Astrocyte of the spinal cord (primary cell): ENCODE measurements around the gene PEPD.

Source experiments
- DNase-seq: peaks from one replicate; pipeline ENCODE4 v3.0.0; 2011; ENCODE audit warnings: low read depth, low spot score
- H3K4me3 ChIP-seq: 2 replicates; pipeline ENCODE4 v1.5.1; 2011; ENCODE audit warnings: low read depth, mild to moderate bottlenecking, low read length, moderate library complexity
- CTCF ChIP-seq: IDR thresholded peaks from 2 replicates; pipeline ENCODE4 v1.5.1; 2012; ENCODE audit warnings: low read depth, mild to moderate bottlenecking, low read length, inconsistent platforms
- in situ Hi-C: cut with HindIII; loops from 2 replicates; pipeline ENCODE4 v1.10.0; 2017; ENCODE audit warnings: low sequenced_read_pairs

PEPD gene

GRCh38 chr19:33349319-33350289, 172.0 kb downstream of the PEPD start:
- TF ChIP-seq CTCF: no peak
- no peak overlapping the region for H3K4me3 ChIP-seq
- no peak for DNase-seq
- in situ Hi-C loops: no loop called here

GRCh38 chr19:33348301-33349010, 173.1 kb downstream of the PEPD start:
- no peak for DNase-seq
- no peak overlapping the region for H3K4me3 ChIP-seq
- TF ChIP-seq CTCF: no peak
- in situ Hi-C loops: no loop called here

GRCh38 chr19:33347300-33347699, 174.3 kb downstream of the PEPD start:
- H3K4me3 ChIP-seq: no peak overlapping the region
- no peak for TF ChIP-seq CTCF
- in situ Hi-C loops: no loop called here
- no peak for DNase-seq

GRCh38 chr19:33346665-33347064, 174.9 kb downstream of the PEPD start:
- TF ChIP-seq CTCF: no peak
- in situ Hi-C loops: no loop called here
- DNase-seq: no peak
- no peak overlapping the region for H3K4me3 ChIP-seq

GRCh38 chr19:33345163-33345562, 176.4 kb downstream of the PEPD start:
- in situ Hi-C loops: no loop called here
- DNase-seq: no peak
- H3K4me3 ChIP-seq: no peak overlapping the region
- no peak for TF ChIP-seq CTCF

GRCh38 chr19:33344573-33344925, 177.0 kb downstream of the PEPD start:
- no peak for TF ChIP-seq CTCF
- in situ Hi-C loops: no loop called here
- no peak overlapping the region for H3K4me3 ChIP-seq
- no peak for DNase-seq
